Neural progenitor cell (in vitro differentiated cells): ENCODE data around the gene CAPN10.

Source experiments
- CTCF ChIP-seq: fragments of 200-600 bp; sonication (generic); IDR thresholded peaks from 2 replicates; pipeline ENCODE4 v1.5.1; 2017; ENCODE audit warnings: antibody characterized with exemption, mild to moderate bottlenecking
- EZH2 ChIP-seq: fragments of 200-600 bp; sonication (generic); IDR thresholded peaks from 2 replicates; pipeline ENCODE4 v1.6.1; 2017; ENCODE audit warnings: antibody characterized with exemption, mild to moderate bottlenecking, moderate library complexity
- EZH2phosphoT487 ChIP-seq: fragments of 200-600 bp; sonication (generic); IDR thresholded peaks from 2 replicates; pipeline ENCODE4 v1.6.1; 2017; ENCODE audit warnings: antibody characterized with exemption

- TF ChIP-seq CTCF (no peak), EZH2phosphoT487 (no peak), EZH2 (no peak)
Observed at GRCh38 chr2:240578488-240578887, 8.0 kb upstream of the CAPN10 start.
